ACC112 (cell line): ENCODE data around the gene HIF1AN.

Experiments
- H2AFZ ChIP-seq: fragments of 200-600 bp; sonication (generic); one replicate; pipeline ENCODE4 v1.6.0; 2017; ENCODE audit warnings: antibody characterized with exemption, low read length; ENCODE audit not compliant: unreplicated experiment
- H3K27ac ChIP-seq: fragments of 200-600 bp; sonication (generic); 2 replicates; pipeline ENCODE4 v1.5.1; 2014; ENCODE audit warnings: low read depth, mild to moderate bottlenecking, antibody characterized with exemption, low read length, moderate library complexity
- H3K27me3 ChIP-seq: fragments of 200-600 bp; sonication (generic); 2 replicates; pipeline ENCODE4 v1.6.1; 2014; ENCODE audit warnings: mild to moderate bottlenecking, antibody characterized with exemption, low read length, moderate library complexity, mixed read lengths; ENCODE audit not compliant: insufficient read depth
- H3K36me3 ChIP-seq: fragments of 200-600 bp; sonication (generic); 2 replicates; pipeline ENCODE4 v1.6.1; 2016; ENCODE audit warnings: mild to moderate bottlenecking, antibody characterized with exemption, low read length, moderate library complexity, mixed read lengths; ENCODE audit not compliant: insufficient read depth
- H3K4me1 ChIP-seq: fragments of 200-600 bp; sonication (generic); one replicate; pipeline ENCODE4 v1.6.1; 2016; ENCODE audit warnings: low read length, mixed read lengths; ENCODE audit not compliant: insufficient read depth, unreplicated experiment, control insufficient read depth
- H3K4me3 ChIP-seq: fragments of 200-600 bp; sonication (generic); 2 replicates; pipeline ENCODE4 v1.5.1; 2014; ENCODE audit warnings: mild to moderate bottlenecking, low read depth, low read length
- H3K79me2 ChIP-seq: fragments of 200-600 bp; sonication (generic); one replicate; pipeline ENCODE4 v1.6.0; 2016; ENCODE audit warnings: low read length; ENCODE audit not compliant: control insufficient read depth, unreplicated experiment, insufficient read depth

Gene HIF1AN

GRCh38 chr10:100579261-100580090, 43.7 kb downstream of the HIF1AN start:
- Histone ChIP-seq H2AFZ (no peak overlapping the region), H3K4me3 (no peak overlapping the region), H3K27ac (no peak overlapping the region), H3K36me3 (no peaks in the 10 kb centered on the region), H3K79me2 (no peaks in the 10 kb centered on the region), H3K27me3 (peaks cover 93% of the 10 kb centered on the region), H3K4me1 (no peaks in the 10 kb centered on the region)

- H3K36me3 ChIP-seq: no peaks in the 10 kb centered on the region
- no peak overlapping the region for H3K4me3 ChIP-seq
- H3K27me3 ChIP-seq: peaks cover 89% of the 10 kb centered on the region
- no peak overlapping the region for H3K27ac ChIP-seq
- no peak overlapping the region for H2AFZ ChIP-seq
- H3K4me1 ChIP-seq: no peaks in the 10 kb centered on the region
- H3K79me2 ChIP-seq: no peaks in the 10 kb centered on the region
These were observed 51.2 kb downstream of the HIF1AN start for GRCh38 chr10:100586959-100587358.

DNA sequence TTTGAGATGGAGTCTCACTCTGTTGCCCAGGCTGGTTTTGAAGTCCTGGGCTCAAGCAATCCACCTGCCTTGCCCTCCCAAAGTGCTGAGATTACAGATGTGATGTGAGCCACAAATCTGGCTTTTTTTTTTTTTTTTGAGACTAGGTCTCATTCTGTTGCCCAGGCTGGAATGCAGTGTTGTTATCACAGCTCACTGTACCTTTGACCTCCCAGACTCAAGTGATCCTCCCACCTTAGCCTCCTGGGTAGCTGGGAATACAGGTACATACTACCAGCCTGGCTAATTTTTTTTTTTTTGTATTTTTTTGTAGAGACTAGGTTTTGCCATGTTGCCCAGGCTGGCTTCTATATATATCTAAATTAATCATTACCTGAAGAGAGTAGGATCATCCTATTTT, 62.4 kb downstream of the HIF1AN start:
- no peak overlapping the region for H2AFZ ChIP-seq
- H3K27ac ChIP-seq: no peak overlapping the region
- H3K79me2 ChIP-seq: no peaks in the 10 kb centered on the region
- no peaks in the 10 kb centered on the region for H3K4me1 ChIP-seq
- H3K27me3 ChIP-seq: peaks cover 54% of the 10 kb centered on the region
- H3K4me3 ChIP-seq: no peak overlapping the region
- H3K36me3 ChIP-seq: no peaks in the 10 kb centered on the region

DNA sequence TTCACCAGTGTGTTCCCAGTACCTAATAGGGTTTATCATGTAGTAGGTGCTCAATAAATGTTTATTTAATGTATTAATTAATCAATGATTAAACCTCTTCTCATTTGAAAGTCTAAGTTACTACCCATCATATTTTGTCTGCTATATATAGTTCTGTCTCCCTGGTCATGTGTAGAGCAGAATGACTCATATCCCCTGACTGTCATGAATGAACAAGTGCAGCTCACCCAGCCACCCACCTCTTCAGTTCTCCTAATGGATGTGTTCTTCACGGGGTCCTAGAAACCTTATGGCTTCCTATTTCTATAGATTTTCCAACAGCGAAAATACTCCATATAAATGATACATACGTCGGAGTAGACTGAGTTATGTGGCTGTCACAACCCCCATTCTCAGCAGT, 64.5 kb downstream of the HIF1AN start:
- Histone ChIP-seq H3K27ac (no peak overlapping the region), H3K4me3 (no peak overlapping the region), H3K4me1 (no peaks in the 10 kb centered on the region), H2AFZ (no peak overlapping the region), H3K27me3 (peaks cover 58% of the 10 kb centered on the region), H3K36me3 (no peaks in the 10 kb centered on the region), H3K79me2 (no peaks in the 10 kb centered on the region)

DNA sequence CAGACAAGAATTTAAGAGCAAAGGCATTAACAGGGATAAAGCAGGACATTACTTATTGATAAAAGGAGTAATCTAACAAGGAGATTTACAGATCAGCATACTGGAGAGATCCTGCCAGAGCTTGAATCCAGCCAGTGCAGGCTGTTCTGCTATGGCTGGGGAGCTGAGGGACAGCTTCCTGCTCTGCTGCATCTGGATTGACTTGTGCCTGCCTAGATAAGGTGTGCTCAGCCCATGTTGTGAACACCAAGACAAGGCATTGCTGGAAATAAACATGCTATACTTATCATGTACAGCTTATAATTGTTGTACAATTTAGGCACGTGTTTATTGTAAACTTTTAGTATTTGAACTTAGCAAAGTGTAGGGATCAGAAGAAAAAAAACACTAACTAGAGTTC, 71.7 kb downstream of the HIF1AN start:
- no peak overlapping the region for H3K4me3 ChIP-seq
- H3K36me3 ChIP-seq: no peaks in the 10 kb centered on the region
- H2AFZ ChIP-seq: no peak overlapping the region
- no peak overlapping the region for H3K27ac ChIP-seq
- peaks cover 82% of the 10 kb centered on the region for H3K27me3 ChIP-seq
- no peaks in the 10 kb centered on the region for H3K79me2 ChIP-seq
- H3K4me1 ChIP-seq: no peaks in the 10 kb centered on the region
